ENCODE measurements around the gene GSK3A. TPM values are rescaled to one million over a fixed set of nuclear protein-coding genes. Genes with fewer than 3 reads are reported as not detected.
A peak's percentile ranks its signal among the peaks of the same experiment; 100 is the strongest.

The GSK3A gene
- total RNA-seq, 1 donor from 2014 or later = 42.0 TPM

DNA sequence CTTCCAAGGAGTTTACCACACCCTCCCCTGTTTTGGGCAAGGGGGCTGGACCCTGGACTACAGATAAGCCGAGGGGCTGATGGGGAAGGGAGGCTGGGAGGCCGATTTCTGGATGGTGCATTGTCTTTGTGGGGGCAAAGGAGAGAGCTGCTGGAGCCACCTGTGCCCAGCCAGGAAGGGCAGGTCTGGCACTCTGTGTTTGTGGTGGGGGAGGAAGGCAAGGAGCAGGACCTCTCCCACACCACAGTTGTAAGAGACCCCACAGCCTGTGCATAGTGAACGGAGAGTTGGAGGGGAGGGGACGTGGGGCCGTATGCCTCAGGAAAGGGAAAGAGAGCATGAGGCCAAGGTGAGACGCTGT, 43.6 kb upstream of the GSK3A start:
- H3K4me1 Mint-ChIP-seq (ENCODE audit: low read depth) = peaks cover 19% of the 10 kb centered on the region
- TF ChIP-seq, protein P1, sequence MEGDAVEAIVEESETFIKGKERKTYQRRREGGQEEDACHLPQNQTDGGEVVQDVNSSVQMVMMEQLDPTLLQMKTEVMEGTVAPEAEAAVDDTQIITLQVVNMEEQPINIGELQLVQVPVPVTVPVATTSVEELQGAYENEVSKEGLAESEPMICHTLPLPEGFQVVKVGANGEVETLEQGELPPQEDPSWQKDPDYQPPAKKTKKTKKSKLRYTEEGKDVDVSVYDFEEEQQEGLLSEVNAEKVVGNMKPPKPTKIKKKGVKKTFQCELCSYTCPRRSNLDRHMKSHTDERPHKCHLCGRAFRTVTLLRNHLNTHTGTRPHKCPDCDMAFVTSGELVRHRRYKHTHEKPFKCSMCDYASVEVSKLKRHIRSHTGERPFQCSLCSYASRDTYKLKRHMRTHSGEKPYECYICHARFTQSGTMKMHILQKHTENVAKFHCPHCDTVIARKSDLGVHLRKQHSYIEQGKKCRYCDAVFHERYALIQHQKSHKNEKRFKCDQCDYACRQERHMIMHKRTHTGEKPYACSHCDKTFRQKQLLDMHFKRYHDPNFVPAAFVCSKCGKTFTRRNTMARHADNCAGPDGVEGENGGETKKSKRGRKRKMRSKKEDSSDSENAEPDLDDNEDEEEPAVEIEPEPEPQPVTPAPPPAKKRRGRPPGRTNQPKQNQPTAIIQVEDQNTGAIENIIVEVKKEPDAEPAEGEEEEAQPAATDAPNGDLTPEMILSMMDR (IDR thresholded peaks at IDR 0.05) = no peak
- peak overlapping the region; percentile 87 for H3K27ac Mint-ChIP-seq (ENCODE audit: unreplicated experiment)
- no peak for DNase-seq (ENCODE audit: low spot score)
- H3K4me3 Mint-ChIP-seq (ENCODE audit: unreplicated experiment) = peak overlapping the region; percentile 89
- H3K27me3 Mint-ChIP-seq (ENCODE audit: low read depth) = no peaks in the 10 kb centered on the region
- no peaks in the 10 kb centered on the region for H3K9me3 Mint-ChIP-seq (ENCODE audit: low read depth)
- H3K36me3 Mint-ChIP-seq (ENCODE audit: low read depth) = peaks cover 7% of the 10 kb centered on the region

DNA sequence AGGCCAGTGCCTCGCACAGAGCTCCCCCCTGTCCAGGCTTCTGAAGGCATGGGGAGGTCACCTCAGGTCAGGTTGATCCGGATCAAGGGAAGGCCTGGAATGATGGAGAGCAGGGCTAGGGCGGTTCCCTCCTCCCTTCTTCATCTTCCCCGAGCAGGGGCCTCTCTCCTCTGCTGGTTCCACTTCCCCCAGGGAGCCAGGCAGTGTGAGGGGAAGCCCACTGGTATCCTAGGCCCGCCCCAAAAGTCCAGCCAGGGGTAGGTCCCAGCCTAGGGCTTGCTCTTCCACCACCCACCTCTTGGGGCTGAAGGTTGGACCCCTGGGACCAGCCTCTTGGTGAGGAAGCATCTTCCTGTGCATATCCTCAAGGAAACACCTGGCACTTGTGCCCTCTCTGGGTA, 43.1 kb upstream of the GSK3A start:
- Mint-ChIP-seq H3K4me1 (ENCODE audit: low read depth) (peaks cover 19% of the 10 kb centered on the region), H3K27ac (ENCODE audit: unreplicated experiment) (peak overlapping the region; percentile 87), H3K4me3 (ENCODE audit: unreplicated experiment) (peak overlapping the region; percentile 89), H3K9me3 (ENCODE audit: low read depth) (no peaks in the 10 kb centered on the region), H3K27me3 (ENCODE audit: low read depth) (no peaks in the 10 kb centered on the region), H3K36me3 (ENCODE audit: low read depth) (peaks cover 7% of the 10 kb centered on the region)
- TF ChIP-seq, protein P1 (IDR thresholded peaks at IDR 0.05) = no peak
- no peak for DNase-seq (ENCODE audit: low spot score)

DNA sequence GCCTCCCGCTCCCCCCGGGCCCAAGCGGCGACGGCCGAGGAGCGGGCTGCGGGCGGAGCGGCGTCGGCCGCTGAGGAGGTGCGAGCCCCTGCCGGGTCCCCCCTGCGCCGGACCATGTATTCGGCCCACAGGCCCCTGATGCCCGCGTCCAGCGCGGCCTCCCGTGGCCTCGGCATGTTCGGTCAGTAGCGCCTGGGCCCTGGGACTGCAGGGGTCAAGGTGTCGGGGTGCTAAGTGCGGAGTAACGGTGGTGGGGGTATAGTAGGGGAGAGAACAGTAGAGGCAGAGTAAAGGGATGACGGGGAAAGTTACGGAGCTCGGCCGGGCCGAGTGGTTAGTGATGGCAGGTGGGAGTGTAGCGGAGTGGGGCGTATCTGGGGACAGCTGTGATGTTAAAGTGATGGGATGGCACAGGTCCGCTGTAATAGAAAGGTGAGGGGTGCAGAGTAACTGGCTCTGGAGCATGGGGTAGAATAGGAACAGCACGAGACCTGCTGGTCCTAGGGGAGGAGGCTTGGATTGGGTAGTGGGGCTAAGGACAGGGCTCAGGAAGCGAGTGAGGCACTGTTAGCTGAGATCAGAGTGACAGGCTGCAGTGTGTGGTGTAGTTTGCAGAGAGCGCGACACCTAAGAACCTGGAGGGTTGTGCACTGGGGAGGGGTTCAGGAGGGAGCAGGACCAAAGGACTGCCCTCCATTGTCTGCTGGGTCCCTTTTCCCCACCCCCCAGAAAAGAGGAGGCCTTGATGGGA, 42.4 kb upstream of the GSK3A start:
- peak overlapping the region; percentile 94 for H3K27ac Mint-ChIP-seq (ENCODE audit: unreplicated experiment)
- peaks cover 7% of the 10 kb centered on the region for H3K36me3 Mint-ChIP-seq (ENCODE audit: low read depth)
- DNase-seq (ENCODE audit: low spot score) = no peak
- H3K4me3 Mint-ChIP-seq (ENCODE audit: unreplicated experiment) = peak overlapping the region; percentile 89
- H3K27me3 Mint-ChIP-seq (ENCODE audit: low read depth) = no peaks in the 10 kb centered on the region
- H3K4me1 Mint-ChIP-seq (ENCODE audit: low read depth) = peaks cover 19% of the 10 kb centered on the region
- H3K9me3 Mint-ChIP-seq (ENCODE audit: low read depth) = no peaks in the 10 kb centered on the region
- TF ChIP-seq, protein P1 (IDR thresholded peaks at IDR 0.05) = no peak

DNA sequence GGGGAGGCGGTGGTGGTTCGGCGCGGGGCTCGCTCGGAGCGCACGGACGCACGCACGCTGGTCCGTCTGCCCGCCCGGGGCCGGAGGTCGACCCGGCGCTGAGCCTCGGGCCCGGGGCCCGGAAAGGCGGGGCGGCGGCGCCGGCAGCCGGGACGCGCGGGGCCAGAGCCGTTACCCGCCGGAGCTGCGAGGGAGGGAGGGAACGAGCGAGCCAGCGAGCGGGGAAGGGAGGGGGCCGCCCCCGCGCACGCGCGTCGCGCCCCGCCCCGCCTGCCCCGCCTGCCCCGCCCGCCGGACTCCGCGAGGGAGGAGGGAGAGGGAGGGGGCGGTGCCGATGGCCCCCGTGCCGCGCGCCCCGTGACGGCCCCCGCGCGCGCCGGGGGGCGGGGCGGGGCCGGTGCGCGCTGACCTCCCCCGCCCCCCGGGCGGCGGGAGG, 41.7 kb upstream of the GSK3A start:
- peaks cover 26% of the 10 kb centered on the region for H3K4me1 Mint-ChIP-seq (ENCODE audit: low read depth)
- H3K9me3 Mint-ChIP-seq (ENCODE audit: low read depth) = no peaks in the 10 kb centered on the region
- DNase-seq (ENCODE audit: low spot score) = no peak
- no peaks in the 10 kb centered on the region for H3K27me3 Mint-ChIP-seq (ENCODE audit: low read depth)
- H3K27ac Mint-ChIP-seq (ENCODE audit: unreplicated experiment) = no peak overlapping the region
- no peak overlapping the region for H3K4me3 Mint-ChIP-seq (ENCODE audit: unreplicated experiment)
- peaks cover 6% of the 10 kb centered on the region for H3K36me3 Mint-ChIP-seq (ENCODE audit: low read depth)
- TF ChIP-seq, protein P1 (IDR thresholded peaks at IDR 0.05) = no peak

DNA sequence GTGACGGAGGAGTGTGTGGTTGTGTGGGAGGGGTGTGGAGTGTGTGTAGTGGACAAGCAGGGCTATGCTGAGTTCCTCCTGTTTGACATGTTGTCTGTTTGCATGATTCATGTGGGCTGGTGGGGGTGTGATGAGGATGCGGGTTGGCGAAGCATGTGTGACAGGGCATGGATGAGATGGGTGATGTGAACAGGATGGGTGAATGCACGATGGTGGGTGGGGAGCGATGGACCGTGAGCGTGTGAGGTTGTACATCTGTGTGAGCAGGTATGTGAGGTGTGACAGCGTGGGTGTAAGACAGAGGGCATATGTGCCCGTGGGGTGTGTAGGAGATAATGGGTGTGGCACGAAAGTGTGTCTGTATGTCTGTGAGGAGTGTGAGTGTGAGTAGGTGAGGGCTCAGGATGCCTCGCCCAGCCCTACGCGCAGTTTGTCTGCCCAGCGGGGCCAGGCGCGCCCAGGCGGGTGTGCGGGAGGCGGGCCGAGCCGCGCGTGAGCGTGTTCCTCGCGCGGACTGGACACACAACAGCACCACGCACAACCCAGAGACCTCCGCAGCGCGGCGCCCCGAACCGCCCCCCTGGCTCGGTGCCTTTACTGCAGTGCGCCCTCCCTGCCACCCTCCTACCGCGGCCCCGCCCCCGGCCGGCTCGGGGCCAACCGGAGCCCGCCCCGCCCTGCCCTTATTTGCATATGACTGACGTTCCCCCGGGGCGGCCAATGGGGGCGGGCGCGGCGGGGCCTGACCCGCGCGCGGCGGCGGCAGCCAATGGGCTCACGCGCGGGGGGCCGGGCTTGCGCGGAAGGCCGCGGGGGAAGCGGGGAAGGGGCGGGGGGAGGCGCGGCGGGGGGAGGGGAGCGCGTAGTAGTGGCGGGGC, 41.0 kb upstream of the GSK3A start:
- DNase-seq (ENCODE audit: low spot score) = peak; percentile 96
- Mint-ChIP-seq H3K4me3 (ENCODE audit: unreplicated experiment) (no peak overlapping the region), H3K4me1 (ENCODE audit: low read depth) (peaks cover 32% of the 10 kb centered on the region), H3K36me3 (ENCODE audit: low read depth) (peaks cover 6% of the 10 kb centered on the region), H3K27ac (ENCODE audit: unreplicated experiment) (no peak overlapping the region), H3K9me3 (ENCODE audit: low read depth) (no peaks in the 10 kb centered on the region), H3K27me3 (ENCODE audit: low read depth) (no peaks in the 10 kb centered on the region)
- TF ChIP-seq, protein P1 (IDR thresholded peaks at IDR 0.05) = no peak
